HG03520 (cell line): Measurements from ENCODE around the gene ANKLE1.
A peak's percentile ranks its signal among the peaks of the same experiment; 100 is the strongest.

Source experiments
- ATAC-seq: cut with Tn5 transposase; IDR thresholded peaks from one replicate; pipeline ENCODE4 v1.9.1; 2021; ENCODE audit warnings: mild to moderate bottlenecking, moderate library complexity; ENCODE audit not compliant: unreplicated experiment

The ANKLE1 gene

DNA sequence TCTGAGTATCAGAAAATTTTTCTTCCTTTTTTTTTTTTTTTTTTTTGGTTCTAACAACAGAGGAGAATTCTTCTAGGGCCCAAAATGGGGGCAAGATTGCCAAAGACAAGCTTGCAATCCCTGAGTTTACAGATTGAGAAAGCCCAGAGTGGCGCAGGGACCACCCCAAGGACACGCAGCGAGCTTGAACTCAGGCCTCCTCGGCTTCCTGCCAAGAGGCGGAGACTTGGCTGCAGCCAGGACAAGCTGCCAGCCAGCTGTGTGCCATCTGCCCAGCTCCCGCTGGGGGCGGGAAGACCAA lies 23.5 kb downstream of the ANKLE1 start:
- no peak for ATAC-seq

DNA sequence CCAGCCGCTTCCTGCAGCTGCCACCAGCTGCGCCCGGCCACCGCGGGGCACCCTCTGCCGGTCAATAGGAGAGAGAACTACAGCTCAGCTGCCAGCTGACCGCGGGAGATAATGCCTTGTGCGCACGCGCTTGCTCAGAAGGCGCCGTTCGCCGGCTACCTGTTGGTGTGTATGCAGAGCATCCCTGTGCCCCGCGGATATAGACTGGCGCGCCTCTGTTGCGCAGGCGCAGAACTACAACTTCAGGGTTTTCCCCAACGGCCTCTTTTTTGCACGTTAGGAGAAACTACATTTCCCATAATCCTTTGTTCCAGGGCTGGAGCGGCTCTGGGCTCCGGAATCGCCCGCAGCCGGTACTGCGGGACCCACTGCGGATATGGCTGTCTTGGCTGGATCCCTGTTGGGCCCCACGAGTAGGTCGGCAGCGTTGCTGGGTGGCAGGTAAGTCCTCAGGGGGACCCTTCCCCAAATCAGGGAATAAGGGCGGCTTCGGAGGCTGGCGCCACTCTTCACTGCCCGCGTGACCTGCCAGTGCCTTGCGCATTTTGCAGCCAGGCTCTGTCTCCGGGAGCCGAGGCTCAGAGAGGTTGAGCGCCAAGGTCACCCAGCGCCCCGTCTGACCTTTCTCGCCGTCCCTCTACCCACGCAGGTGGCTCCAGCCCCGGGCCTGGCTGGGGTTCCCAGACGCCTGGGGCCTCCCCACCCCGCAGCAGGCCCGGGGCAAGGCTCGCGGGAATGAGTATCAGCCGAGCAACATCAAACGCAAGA lies 24.0 kb downstream of the ANKLE1 start, which contains the start of gene MRPL34:
TSS of gene MRPL34 (plus strand) at position 356 of the 768 bp plus-strand sequence. CDS start at position 377, 21 bp downstream.
- peak; percentile 59 for ATAC-seq

DNA sequence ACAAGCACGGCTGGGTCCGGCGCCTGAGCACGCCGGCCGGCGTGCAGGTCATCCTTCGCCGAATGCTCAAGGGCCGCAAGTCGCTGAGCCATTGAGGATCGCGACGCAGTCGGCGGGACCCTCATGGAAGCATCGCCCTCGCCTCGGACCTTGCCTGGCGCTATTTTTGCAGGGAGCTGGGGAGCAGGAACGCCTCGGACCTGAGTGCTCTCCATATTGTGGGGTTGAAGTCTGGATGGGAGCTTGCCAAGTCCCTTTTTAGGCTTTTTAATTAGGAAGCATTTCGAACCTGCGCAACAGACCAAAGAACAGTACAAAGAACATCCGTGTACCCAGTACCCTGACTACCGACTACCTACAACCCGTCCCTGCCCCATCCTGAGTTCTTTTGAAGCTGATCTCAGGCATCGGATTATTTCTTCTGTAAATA lies 24.6 kb downstream of the ANKLE1 start:
- no peak for ATAC-seq

DNA sequence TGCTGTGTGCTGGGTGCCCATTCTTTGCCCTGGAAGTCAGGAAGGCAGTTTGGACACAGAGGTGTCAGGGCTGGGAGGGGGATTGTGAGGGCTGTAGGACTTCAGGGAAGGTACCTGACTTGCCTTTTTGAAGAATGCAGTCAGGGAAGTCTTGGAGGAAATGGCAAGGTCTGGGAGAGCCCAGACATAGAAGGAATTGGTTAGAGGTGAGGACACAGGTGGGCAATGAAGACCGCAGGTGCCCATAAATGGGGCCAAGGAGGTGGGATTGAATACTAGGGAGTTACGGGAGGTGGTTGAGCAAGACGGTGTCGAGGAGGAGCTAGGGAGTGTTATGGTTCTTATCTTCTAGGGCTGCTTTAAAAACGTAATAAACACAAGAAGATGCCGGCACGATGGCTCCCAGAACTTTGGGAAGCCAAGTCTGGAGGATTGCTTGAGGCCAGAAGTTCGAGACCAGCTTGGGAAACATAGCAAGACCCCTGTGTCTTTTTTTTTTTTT lies 26.2 kb downstream of the ANKLE1 start:
- no peak for ATAC-seq

DNA sequence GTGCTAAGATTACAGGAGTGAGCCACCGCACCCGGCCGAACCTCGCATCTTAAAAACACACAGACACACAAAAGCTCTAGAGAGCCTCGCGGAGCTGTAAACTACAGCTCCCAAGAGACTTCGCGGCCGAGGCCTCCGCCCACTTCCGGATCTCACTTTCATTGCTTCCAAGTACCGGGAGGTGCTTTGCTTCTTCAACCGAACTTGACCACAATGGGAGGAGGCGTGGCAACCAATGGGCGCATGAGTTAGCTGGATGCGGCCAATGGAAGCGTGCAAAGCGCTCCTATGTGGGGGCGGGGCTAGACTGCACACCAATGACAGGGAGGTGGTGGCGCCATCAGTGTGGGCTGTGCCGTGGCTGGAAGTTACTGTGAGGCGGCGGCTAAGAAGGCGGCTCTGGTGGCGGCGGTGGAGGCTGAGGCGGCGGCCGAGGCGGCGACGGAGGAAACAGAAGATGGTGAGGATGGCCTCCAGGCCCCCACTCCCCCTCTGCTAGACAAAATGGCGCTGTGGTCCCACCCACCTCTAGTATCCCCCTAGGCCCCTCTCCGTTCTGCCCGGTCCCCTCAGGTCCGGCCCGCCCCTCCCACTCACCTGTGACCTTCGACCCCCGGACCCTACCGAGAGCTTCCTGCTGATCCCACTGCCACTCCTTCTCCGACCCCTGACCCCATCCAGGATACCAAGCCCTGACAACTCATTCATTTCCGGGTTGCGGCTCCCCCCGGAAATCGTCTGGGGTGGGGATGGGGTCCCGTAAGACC lies 27.7 kb downstream of the ANKLE1 start, which contains the start of gene DDA1:
TSS of gene DDA1 (plus strand) at position 366 of the 767 bp plus-strand sequence. CDS start at position 458, 92 bp downstream.
- peak; percentile 45 for ATAC-seq

DNA sequence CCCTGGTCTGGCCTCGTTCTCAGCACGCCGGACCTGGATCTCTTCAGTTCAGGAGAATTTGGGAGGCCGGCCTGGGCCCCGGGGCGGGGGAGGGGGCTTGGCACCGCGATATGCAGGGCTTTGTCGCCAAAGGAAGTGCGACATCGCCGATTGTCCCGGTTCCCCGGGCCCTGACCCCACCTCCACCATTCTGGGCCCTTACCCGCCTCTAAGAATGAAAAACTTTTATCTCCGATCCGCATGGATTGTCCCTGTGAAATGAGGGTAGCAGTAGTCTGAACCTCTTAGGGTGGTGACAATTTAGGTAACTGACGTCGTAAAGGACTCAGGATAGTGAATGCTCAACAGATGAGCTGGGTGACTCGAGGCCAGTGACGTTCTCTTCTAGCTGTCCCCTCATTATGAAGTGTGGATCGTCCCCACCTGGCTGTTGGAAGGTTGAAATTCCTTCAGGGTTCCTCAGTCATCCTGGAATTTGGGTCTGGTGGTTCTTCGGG lies 28.3 kb downstream of the ANKLE1 start:
- no peak for ATAC-seq

DNA sequence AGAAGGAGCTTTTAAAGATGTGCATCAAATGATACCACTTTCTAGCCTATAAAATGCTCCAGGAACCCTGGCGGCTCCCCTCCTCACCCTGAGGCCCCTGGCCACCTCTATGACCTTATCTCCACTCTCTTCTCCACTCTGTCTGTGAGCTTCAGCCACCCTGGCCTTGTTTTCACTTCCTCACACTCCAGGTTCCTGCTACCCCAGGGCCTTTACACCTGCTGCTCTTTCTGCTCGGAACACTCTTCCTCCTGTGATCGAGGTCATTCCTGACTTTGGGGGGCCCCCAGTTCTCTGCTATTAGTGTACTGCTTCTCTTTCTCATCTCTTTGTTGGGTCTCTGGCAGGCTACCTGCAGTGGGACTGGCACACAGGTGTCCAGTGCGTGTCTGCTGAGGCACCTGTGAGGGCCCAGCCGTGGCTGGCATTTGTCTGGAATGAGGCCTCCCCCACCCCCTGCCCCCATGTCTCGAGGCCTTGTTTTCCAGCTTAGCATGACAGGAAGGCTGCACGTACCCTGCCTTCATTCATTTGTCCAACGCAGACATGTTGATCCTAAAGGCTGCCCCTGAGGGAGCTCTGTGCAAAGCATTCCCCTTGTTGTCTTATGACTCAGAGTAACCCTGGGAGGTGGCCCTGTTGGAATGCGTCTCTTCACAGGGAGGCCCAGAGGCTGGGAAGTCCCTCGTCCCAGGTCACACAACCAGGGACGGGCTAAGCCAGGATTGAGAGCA lies 29.9 kb downstream of the ANKLE1 start:
- ATAC-seq: no peak

DNA sequence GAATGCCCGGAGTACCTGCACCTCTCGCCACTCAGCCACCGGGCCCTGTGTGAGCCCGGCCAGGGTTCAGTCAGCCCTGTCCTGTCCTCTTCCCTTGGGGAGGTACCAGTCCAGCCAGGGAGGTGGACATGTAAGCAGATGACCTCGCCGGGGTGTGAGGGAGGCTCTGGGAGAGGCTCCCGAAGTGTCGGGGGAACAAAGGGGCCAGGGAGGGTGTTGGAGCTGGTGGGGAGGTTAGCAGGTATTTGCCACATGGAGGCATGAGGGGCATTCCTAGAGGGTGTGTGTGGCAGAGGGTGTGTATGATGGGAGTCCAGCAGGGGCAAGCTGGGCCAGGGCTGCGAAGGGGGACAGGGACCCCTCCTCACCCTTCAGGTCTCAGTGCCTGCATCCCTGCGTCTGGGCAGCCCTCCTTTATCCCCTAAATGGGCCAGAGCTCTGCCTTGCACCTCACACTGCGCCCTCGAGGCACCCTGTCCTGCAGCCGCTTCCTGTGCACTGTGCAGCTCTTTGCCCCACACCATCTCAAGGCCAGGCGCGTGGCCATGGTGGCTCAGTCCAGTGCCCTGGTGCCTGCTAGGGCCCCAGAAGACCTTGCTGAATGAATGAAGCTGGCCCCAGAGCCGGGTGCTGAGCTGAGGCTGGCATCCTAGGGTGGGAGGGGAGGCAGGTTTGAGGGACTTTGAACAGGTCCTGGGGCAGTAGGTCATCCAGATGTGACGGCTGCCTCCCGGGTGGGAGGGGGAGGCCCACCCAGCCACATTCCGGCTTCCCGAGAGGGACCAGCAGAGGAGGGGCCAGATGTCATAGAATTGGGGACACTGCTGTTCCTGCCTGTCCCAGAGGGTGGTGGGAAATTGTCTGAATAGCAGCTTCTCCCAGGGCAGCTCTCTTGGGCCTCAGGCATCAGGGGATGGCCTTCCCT lies 30.8 kb downstream of the ANKLE1 start:
- no peak for ATAC-seq

DNA sequence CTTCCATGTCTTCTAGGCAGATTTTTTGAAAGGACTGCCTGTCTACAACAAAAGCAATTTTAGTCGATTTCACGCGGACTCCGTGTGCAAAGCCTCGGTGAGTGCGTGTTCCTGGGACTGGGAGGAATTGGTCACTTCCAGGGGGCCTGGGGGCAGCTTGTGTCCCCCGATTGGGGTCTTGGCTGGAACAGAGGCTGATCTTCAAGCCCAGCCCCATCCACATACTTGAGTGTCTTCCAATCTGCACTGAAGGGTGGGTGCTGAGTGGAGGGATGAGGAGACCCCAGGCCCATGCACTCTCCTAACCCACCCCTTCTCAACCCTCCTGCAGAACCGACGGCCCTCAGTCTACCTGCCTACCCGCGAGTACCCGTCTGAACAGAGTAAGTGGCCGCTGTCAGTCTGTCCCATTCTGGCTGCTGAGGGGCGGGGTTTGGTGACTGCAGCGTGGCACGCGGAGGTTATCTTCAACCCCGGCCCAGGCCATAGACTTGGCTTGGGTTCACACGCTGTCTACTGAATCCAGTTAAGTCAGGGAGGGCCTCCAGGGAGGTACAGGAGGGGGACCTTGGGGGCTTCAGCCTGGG lies 32.4 kb downstream of the ANKLE1 start:
- no peak for ATAC-seq

DNA sequence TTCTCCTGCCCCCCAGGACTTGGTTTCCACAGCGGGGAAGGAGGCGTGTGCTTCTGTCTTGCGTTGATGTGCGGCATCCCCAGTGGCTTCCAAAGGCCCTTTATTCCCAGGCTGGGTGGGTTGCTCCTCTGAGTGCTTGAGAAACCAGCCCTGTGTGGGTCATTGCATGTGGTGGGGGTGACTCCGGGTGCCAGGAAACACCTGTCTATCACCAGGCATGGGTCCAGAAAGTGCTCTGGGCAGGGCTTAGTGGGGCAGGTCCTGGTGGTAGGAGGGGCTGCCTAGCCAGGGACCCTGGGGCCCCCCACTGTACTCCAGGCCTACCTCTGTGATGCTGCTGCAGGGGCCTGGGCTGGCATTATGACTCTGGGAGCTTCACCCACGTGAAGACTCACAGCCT lies 37.3 kb downstream of the ANKLE1 start:
- ATAC-seq: no peak

DNA sequence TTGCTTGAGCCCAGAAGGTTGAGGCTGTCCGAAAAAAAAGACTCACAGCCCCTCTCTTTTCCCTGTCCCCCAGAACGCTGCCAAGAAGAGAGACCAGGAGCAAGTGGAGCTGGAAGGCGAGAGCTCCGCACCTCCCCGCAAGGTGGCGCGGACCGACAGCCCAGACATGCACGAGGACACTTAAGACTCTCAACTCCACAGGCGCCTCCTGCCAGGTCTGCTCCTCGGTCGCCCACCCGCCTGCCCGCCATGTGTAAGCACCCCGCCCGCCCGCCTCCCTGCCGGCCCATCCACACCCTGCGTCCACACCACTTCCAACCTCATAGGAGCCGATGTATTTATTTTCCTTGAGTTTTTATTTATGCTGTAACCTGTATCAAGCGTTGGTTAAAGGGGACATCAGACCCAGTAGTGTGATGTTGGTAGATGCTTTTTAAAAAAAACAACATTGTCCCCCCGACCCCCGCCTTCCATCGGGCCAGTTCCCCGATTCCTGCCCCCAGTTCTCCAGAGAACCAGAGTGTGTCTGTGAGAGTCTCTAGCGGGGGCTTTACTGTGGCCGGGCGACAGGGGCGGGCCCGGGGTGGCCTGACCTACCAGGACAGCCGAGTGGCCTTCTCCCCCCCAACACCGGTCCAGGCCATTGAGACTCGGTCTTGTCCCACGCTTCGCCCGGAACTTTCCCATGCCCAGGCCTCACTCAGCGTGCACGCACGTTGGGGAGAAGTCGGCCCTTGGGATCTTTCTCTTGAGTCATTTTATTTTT lies 38.0 kb downstream of the ANKLE1 start:
- no peak for ATAC-seq

DNA sequence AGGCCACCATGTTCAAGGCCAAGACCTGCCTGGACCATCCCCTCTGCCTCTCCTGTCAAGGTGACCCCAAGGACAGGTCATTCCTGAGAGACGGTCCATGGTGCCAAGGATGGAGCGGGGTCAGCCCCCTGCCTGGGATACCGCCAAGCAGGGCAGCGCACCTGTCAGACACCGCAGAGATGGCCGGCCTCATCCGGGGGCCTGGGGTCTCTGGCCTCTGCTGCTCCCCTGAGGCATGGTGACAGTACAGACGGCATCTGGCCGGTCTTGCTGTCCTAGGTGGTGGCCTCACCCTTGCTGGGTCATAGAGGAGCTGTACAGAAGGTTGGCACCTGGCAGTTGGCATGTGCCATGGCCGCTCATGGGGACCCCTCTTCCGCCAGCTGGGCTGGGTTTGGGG lies 38.7 kb downstream of the ANKLE1 start:
- no peak for ATAC-seq

DNA sequence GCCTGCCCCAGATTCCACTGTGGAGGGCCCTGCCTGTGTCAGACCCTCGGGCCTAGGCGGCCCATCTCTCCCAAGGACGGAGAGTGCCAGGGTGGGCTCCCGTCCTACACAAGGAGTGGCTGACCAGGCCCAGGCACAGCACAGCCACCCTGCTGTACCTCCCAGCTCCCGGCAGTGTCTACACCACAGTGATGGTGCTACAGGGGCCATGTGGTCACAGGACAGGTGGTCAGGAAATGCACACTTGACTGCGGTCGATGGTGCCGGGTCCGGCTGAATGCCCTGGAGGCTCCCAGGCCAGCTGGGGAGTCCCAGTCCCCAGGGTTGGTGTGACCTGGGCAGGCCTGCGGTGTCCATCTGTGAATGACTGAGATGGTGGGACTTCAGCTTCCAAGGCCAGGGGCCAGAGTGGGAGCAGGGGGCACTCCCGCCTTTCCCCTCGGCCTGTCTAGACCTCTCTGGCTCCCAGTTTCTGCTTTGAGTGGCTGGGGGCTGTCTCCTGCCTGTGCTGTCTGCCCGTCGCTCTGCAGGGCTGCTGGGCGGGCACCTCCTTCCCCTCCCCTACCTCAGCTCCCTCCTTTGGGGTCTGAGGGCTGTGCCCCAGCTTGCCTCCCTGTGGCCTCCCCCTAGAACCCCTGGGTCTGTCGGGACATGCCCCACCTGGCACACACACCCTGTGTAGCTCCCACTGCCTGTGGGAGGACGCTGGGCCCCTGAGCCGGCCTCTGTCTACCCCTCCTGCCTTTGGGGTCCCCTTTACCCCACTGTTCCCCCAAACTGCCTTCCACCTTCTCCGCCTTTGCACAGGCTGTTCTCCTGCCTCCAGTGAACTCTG lies 40.2 kb downstream of the ANKLE1 start:
- no peak for ATAC-seq

DNA sequence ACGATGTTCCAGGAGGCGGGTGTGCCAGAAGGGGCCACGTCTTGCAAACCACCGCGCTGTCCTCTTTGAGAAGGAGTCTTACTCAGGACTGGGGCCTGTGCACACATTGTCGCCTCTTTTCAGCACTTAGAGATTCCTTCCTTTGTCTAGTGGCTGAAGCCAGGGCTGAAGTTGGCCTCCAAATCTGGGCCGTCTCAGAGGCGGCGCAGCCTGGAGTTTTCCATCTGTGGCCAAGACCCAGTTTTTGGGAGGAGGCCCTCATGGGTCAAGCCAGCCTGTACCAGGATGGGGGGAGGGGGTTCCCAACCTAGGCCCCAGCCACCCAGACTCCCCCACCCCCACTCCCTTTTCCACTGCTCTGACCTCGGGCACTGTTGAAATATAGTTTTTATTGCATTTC lies 41.2 kb downstream of the ANKLE1 start:
- ATAC-seq: no peak

DNA sequence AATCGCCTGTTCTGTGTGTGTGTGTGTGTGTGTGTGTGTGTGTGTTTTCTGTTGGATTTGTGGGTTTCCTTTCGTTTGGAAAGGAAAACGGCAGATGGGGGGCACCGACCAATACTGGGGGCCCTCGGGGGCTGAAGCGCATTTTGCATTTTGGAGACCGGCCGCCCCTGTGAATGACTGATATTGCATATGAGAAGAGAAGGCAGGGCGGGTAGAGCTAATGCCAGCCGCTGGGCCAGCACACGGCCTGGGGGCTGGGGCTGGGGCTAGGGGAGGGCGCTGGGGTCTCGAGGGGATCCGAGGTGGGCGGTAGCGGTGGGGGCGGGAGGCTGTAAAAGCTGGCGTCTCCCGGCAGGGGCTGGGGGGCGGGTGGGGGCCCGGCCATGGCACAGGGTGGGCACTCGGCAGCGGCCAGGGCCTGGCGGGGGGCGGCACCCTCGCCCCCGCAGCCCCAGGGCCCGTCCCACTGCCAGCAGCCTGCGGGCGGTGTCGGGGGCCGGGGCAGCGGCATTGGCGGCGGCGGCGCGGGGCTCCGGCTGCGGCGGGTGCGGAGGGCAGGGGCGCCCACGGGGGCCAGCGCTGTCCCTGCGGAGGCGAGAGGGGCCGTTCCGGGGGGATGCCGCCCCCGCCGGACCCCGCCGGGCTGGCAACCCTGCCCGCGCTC lies 41.7 kb downstream of the ANKLE1 start:
- no peak for ATAC-seq

DNA sequence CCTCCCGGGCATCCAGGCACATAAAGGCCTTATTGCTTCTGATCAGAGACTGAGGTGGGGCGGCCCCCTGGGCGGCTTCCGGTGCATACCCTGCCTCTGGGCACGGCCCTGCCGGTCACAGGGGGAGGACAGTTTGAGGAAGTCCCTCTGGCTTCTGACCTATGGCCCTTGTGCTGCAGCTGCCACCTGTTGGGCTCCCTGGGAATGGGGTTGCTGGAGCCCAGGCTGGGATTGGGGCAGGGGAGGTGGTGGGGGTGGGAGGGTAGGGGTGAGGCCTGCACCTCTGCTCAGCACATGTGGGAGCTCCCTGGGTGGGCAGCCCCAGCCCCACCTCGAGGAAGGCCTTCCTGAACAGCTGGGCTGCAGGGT lies 42.2 kb downstream of the ANKLE1 start:
- no peak for ATAC-seq

DNA sequence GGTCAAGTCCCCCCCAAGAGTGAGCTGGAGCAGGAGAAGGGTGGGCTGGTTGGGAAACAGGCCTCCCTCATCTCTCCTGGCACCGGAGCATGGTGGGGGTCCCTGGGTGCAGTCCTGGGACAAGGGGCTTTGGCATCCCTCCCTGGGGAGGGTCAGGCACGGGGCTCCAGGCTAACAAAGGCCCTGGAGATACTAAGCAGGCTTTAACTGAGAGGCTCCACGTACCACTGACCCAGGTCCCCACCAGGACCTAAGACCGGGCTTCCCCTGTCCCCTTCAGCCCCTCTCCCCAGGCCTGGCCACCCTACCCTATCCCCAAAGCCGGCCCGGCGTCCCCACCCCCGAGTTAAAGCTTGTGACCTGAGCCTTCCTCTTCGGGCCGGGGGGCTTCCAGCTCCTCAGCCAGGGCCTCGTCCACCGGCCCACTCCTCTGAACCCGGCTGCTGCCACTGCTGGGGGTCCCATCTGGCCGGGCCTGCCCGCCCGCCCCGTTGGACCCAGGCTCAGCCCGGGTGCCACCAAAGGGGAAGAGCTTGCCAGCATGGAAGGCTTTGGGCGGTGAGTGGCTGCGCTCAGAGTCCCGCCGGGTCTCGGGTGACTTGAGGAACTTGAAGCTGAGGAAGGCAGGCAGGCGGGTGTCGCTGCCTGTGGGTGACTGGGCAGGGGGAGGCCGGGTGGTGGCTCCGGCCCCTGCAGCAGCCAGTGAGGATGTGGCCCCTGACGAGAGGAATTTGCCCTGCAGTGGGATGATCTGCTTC lies 42.8 kb downstream of the ANKLE1 start:
- ATAC-seq: no peak
